Amniotic stem cell (primary cell): ENCODE results near the gene SH2D7.
A peak's percentile ranks its signal among the peaks of the same experiment; 100 is the strongest.

ENCODE experiments used
- DNase-seq: peaks from one replicate; lab custom pipeline; 2025; lab: John Stamatoyannopoulos, UW

SH2D7 gene

GRCh38 chr15:78061963-78062427 lies 30.4 kb upstream of the SH2D7 start:
- DNase-seq: no peak

DNA sequence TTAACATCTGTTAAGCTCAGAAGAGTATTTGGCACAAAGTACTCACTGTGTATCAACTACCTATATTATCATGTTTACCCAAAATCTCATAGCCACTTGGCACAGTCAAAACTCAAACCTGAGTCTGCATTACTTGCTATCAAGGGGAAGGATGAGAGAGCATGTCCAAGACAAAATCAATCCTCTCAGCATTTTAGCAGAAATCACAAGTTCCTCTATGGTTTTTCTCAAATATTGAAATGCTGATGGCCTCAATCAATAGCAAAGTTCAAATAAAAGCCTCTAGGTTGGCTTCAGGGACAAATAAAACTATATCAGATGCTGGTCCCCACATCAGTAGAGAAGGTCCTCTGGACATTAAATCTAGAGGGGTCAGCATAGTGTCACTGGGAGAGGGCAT lies 29.1 kb upstream of the SH2D7 start:
- DNase-seq: no peak

- DNase-seq: no peak
These were observed 28.4 kb upstream of the SH2D7 start for GRCh38 chr15:78063970-78064385.

DNA sequence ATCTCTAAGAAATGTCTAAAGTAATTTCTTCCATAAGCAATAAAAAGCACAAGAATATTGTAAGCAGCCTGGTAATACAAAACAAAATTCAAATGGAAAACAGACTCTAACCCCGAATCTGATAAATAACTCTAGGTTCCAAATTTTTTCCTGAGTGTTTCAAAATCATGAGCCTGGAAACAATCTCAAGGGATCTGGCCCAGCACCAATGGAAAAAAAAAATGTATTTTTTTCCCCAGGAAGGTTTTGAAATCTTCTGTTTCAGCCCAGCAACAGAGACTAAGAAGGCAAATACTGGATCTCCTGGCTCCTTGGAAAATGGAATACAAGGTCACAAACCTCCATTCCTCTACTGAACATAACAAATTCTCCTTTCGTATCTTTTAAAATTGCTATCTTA lies 27.8 kb upstream of the SH2D7 start:
- DNase-seq: no peak

GRCh38 chr15:78065284-78065872 lies 27.0 kb upstream of the SH2D7 start:
- peak; percentile 89 for DNase-seq

- DNase-seq: no peak
These were observed 26.1 kb upstream of the SH2D7 start for GRCh38 chr15:78065973-78066946.

- DNase-seq: no peak
These were observed 24.8 kb upstream of the SH2D7 start for GRCh38 chr15:78067328-78068228.

- DNase-seq: no peak
These were observed 23.3 kb upstream of the SH2D7 start for GRCh38 chr15:78069052-78069414.

DNA sequence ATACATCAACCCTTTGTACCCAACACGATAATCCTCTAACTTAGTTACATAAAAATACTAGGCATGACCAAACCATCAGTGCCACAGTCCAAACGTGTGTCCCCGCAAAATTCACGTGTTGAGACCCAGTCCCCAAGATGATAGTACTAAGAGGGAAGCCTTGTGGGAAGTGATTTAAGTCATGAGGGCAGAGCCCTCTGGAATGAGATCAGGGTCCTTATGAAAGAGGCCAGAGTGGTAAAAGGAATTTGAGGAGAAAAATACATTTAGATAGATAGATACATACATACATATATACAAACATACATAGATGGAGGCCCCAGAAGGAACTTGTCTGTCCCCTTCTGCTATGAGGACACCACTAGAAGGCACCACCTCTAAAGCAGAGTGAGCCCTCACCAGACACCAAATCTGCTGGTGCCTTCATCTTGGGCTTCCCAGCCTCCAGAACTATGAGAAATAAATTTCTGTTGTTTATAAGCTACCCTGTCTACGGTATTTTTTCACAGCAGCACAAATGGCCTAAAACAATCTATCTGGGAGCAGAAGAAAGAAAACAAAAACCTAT lies 22.8 kb upstream of the SH2D7 start:
- DNase-seq: no peak

GRCh38 chr15:78070049-78070700 lies 22.2 kb upstream of the SH2D7 start:
- DNase-seq: no peak

GRCh38 chr15:78071383-78071782 lies 21.0 kb upstream of the SH2D7 start:
- no peak for DNase-seq

GRCh38 chr15:78072080-78072892 lies 20.1 kb upstream of the SH2D7 start:
- DNase-seq: no peak

- DNase-seq: no peak
These were observed 19.1 kb upstream of the SH2D7 start for GRCh38 chr15:78073046-78073787.

DNA sequence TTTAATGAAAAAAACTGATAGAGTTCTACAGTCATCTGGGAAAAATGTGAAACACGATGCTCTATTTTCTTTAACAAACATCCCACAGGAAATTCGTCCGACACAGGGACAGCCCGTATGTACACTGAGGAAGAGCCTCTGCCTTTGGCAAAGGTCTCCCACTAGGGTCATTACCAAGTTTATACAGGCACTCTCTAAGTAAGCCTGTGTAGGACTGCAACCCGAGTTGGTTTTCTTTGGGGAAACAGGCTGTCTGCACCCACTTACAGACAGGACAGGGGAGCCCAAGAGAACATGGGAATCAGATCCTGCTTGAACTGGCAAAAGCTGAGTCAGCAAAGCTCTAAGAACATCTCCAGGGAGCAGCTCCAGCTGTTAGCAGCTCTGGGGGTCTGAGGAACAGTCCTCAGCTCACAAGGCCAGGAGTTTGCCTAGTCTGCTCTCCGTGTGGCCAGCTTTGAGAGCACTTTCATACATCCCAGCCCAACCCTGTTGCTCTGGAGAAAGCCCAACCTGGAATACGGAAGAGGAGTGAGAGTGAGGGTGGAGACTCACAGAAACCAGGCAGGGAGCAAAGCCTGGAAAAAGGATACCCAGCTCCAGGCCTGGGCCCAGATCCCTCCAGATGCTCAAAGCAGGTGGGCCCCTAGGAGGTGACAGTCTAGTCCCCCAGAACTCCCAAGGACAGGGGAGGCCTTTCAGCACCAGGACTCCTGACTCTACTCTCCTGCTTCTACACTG lies 16.7 kb upstream of the SH2D7 start:
- peak; percentile 74 for DNase-seq

DNA sequence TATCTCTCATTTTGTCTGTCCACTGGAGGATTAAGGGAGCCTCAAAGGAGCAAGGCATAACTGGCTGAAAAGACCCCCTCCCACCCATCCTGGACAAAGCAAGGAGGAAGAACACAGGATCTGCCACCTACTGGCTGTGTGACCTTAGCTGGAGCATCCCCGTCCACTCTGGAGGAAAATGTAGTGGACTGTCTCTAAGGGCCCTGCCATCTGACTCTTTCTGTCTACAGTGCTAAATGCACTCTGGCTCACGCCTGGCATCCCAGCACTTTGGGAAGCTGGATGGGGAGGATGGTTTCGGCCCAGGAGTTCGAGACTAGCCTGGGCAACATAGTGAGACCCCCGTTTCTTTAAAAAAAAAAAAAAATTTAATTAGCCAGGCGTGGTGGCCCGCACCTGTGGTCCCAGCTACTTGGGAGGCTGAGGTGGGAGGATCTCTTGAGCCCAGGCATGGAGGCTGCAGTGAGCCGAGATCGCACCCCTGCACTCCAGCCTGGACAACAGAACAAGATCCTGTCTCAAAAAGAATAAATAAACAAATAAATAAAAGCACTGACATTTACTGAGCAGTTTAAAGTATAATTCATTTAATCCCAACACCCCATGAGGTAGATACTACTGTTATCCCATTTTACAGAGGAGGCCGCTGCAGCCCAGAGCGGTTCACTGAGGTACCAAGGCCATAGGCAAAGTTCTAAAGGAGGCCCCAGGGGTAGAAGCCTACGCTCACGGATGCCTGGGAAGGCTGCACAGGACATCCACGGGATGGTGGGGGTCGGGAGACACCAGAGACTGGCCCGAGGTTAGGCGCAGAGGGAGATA lies 15.9 kb upstream of the SH2D7 start:
- DNase-seq: no peak

GRCh38 chr15:78077053-78077870 lies 15.1 kb upstream of the SH2D7 start, which contains the start of gene TBC1D2B:
TSS of gene TBC1D2B (minus strand) at chr15:78077711. CDS start at chr15:78077652, 59 bp downstream.
- DNase-seq: no peak

GRCh38 chr15:78077871-78078210 lies 14.5 kb upstream of the SH2D7 start:
- DNase-seq: no peak
